Neural cell (in vitro differentiated cells): ENCODE measurements around the gene L3MBTL4. TPM values are rescaled to one million over a fixed set of nuclear protein-coding genes. Genes with fewer than 3 reads are reported as not detected.

ENCODE experiments used
- H2AFZ ChIP-seq: fragments of 200-600, 300-800 bp; sonication (generic), shearing (Covaris generic); 2 replicates; pipeline ENCODE4 v1.6.0; 2014; ENCODE audit warnings: low read depth, mild to moderate bottlenecking, antibody characterized with exemption, low read length, moderate library complexity
- H3F3A ChIP-seq: fragments of 200-600 bp; shearing (Covaris generic); 2 replicates; pipeline ENCODE4 v1.6.1; 2016; ENCODE audit warnings: mild to moderate bottlenecking, moderate library complexity, mixed read lengths, antibody characterized with exemption, low read length; ENCODE audit not compliant: insufficient read depth, poor library complexity, severe bottlenecking
- H3K27ac ChIP-seq: fragments of 200-600, 300-800 bp; sonication (generic), shearing (Covaris generic); 2 replicates; pipeline ENCODE4 v1.5.1; 2014; ENCODE audit warnings: mild to moderate bottlenecking, low read length, moderate library complexity
- H3K27me3 ChIP-seq: fragments of 300-800, 200-600 bp; sonication (generic), shearing (Covaris generic); 2 replicates; pipeline ENCODE4 v1.6.0; 2014; ENCODE audit warnings: mild to moderate bottlenecking, low read depth, low read length, moderate library complexity; ENCODE audit not compliant: insufficient read depth
- H3K36me3 ChIP-seq: fragments of 300-800, 200-600 bp; sonication (generic), shearing (Covaris generic); 2 replicates; pipeline ENCODE4 v1.5.1; 2014; ENCODE audit warnings: mild to moderate bottlenecking, antibody characterized with exemption, low read length, moderate library complexity; ENCODE audit not compliant: insufficient read depth
- H3K4me2 ChIP-seq: fragments of 300-800, 200-600 bp; sonication (generic), shearing (Covaris generic); 2 replicates; pipeline ENCODE4 v1.6.0; 2014; ENCODE audit warnings: mild to moderate bottlenecking, low read length
- H3K4me3 ChIP-seq: fragments of 300-800, 200-600 bp; sonication (generic), shearing (Covaris generic); 2 replicates; pipeline ENCODE4 v1.5.1; 2014; ENCODE audit warnings: mild to moderate bottlenecking, low read length, moderate library complexity
- H3K79me2 ChIP-seq: fragments of 200-600 bp; shearing (Covaris generic); replicated peaks from 2 replicates; pipeline ENCODE4 v1.6.0; 2014; ENCODE audit warnings: mild to moderate bottlenecking, low read length, moderate library complexity; ENCODE audit not compliant: insufficient read depth
- H3K9ac ChIP-seq: fragments of 300-800, 200-600 bp; sonication (generic), shearing (Covaris generic); 2 replicates; pipeline ENCODE4 v1.6.1; 2016; ENCODE audit warnings: mild to moderate bottlenecking, low read length, mixed read lengths
- H3K9me2 ChIP-seq: fragments of 200-600 bp; shearing (Covaris generic); 2 replicates; pipeline ENCODE4 v1.6.1; 2016; ENCODE audit warnings: mild to moderate bottlenecking, low read length, mixed read lengths; ENCODE audit not compliant: insufficient read depth
- H3K9me3 ChIP-seq: fragments of 200-600, 300-800 bp; sonication (generic), shearing (Covaris generic); 2 replicates; pipeline ENCODE4 v1.6.1; 2016; ENCODE audit warnings: mild to moderate bottlenecking, mixed run types, low read length, moderate library complexity, mixed read lengths
- H4K20me1 ChIP-seq: fragments of 200-600 bp; shearing (Covaris generic); 2 replicates; pipeline ENCODE4 v1.6.1; 2016; ENCODE audit warnings: mild to moderate bottlenecking, mixed run types; ENCODE audit not compliant: insufficient read depth
- CTCF ChIP-seq: fragments of 450-650 bp; IDR thresholded peaks from 2 replicates; pipeline ENCODE4 v1.5.1; 2014; ENCODE audit warnings: antibody characterized with exemption, mild to moderate bottlenecking, moderate library complexity; ENCODE audit not compliant: poor library complexity, severe bottlenecking
- EP300 ChIP-seq: fragments of 450-650 bp; conservative IDR thresholded peaks from 2 replicates; pipeline ENCODE4 v1.6.1; 2014; ENCODE audit warnings: antibody characterized with exemption, mild to moderate bottlenecking, moderate library complexity; ENCODE audit not compliant: poor library complexity, severe bottlenecking
- EZH2 ChIP-seq: fragments of 200-600, 300-800 bp; shearing (Covaris generic), sonication (generic); IDR thresholded peaks from 2 replicates; pipeline ENCODE4 v1.6.1; 2014; ENCODE audit warnings: antibody characterized with exemption, low read length, borderline replicate concordance, mild to moderate bottlenecking; ENCODE audit not compliant: insufficient read depth, poor library complexity, severe bottlenecking
- MXI1 ChIP-seq: fragments of 450-650 bp; conservative IDR thresholded peaks from 2 replicates; pipeline ENCODE4 v1.6.1; 2014; ENCODE audit warnings: antibody characterized with exemption, mild to moderate bottlenecking; ENCODE audit not compliant: poor library complexity, severe bottlenecking
- POLR2AphosphoS5 ChIP-seq: IDR thresholded peaks from 2 replicates; pipeline ENCODE4 v1.6.1; 2012
- RAD21 ChIP-seq: fragments of 450-650 bp; conservative IDR thresholded peaks from 2 replicates; pipeline ENCODE4 v1.6.1; 2014; ENCODE audit warnings: antibody characterized with exemption, mild to moderate bottlenecking, moderate library complexity
- SMC3 ChIP-seq: fragments of 450-650 bp; conservative IDR thresholded peaks from 2 replicates; pipeline ENCODE4 v1.6.1; 2014; ENCODE audit warnings: antibody characterized with exemption, mild to moderate bottlenecking, moderate library complexity; ENCODE audit not compliant: poor library complexity
- TAF1 ChIP-seq: IDR thresholded peaks from 2 replicates; pipeline ENCODE4 v1.6.1; 2012; ENCODE audit warnings: low read depth
- polyA plus RNA-seq: library from polyadenylated mRNA; depleted of rRNA; stranded (reverse); fragments of >200 nt; gene quantifications from 2 replicates; pipeline ENCODE4 v1.2.3, GENCODE V29; 2014
- TF ChIP-seq, protein P1 (sequence below): IDR thresholded peaks from 2 replicates; pipeline ENCODE4 v1.6.1; 2012; ENCODE audit warnings: borderline replicate concordance

Gene L3MBTL4
- polyA plus RNA-seq, 1 donor from 2014 or later: 0.90 TPM

GRCh38 chr18:6024745-6025248, 389.9 kb downstream of the L3MBTL4 start:
- no peaks in the 10 kb centered on the region for H4K20me1 ChIP-seq
- H2AFZ ChIP-seq: no peak overlapping the region
- no peaks in the 10 kb centered on the region for H3K36me3 ChIP-seq
- no peaks in the 10 kb centered on the region for H3K9me2 ChIP-seq
- no peaks in the 10 kb centered on the region for H3K27me3 ChIP-seq
- H3K9me3 ChIP-seq: no peaks in the 10 kb centered on the region
- no peak overlapping the region for H3K4me2 ChIP-seq
- TF ChIP-seq TAF1 (no peak), EZH2 (no peak), CTCF (no peak), MXI1 (no peak), RAD21 (no peak), POLR2AphosphoS5 (no peak), EP300 (no peak)
- H3K27ac ChIP-seq: no peak overlapping the region
- H3K4me3 ChIP-seq: no peak overlapping the region
- no peaks in the 10 kb centered on the region for H3F3A ChIP-seq
- H3K79me2 ChIP-seq: no peaks in the 10 kb centered on the region
- no peak overlapping the region for H3K9ac ChIP-seq

- Histone ChIP-seq H2AFZ (no peak overlapping the region), H4K20me1 (no peaks in the 10 kb centered on the region), H3F3A (no peaks in the 10 kb centered on the region), H3K4me2 (no peak overlapping the region), H3K27me3 (no peaks in the 10 kb centered on the region), H3K36me3 (no peaks in the 10 kb centered on the region), H3K9me3 (no peaks in the 10 kb centered on the region), H3K79me2 (no peaks in the 10 kb centered on the region), H3K4me3 (no peak overlapping the region), H3K27ac (no peak overlapping the region), H3K9ac (no peak overlapping the region), H3K9me2 (no peaks in the 10 kb centered on the region)
- no peak for TF ChIP-seq POLR2AphosphoS5
Measured at GRCh38 chr18:6023551-6023950, 391.2 kb downstream of the L3MBTL4 start.

GRCh38 chr18:6022845-6023244, 391.9 kb downstream of the L3MBTL4 start:
- Histone ChIP-seq H3K4me2 (no peak overlapping the region), H3K79me2 (no peaks in the 10 kb centered on the region), H3K36me3 (no peaks in the 10 kb centered on the region), H3K27me3 (no peaks in the 10 kb centered on the region), H3F3A (no peaks in the 10 kb centered on the region), H4K20me1 (no peaks in the 10 kb centered on the region), H3K4me3 (no peak overlapping the region), H3K27ac (no peak overlapping the region), H2AFZ (no peak overlapping the region), H3K9me3 (no peaks in the 10 kb centered on the region), H3K9me2 (no peaks in the 10 kb centered on the region), H3K9ac (no peak overlapping the region)
- no peak for TF ChIP-seq SMC3
- TF ChIP-seq EZH2: no peak
- TF ChIP-seq, protein P1, sequence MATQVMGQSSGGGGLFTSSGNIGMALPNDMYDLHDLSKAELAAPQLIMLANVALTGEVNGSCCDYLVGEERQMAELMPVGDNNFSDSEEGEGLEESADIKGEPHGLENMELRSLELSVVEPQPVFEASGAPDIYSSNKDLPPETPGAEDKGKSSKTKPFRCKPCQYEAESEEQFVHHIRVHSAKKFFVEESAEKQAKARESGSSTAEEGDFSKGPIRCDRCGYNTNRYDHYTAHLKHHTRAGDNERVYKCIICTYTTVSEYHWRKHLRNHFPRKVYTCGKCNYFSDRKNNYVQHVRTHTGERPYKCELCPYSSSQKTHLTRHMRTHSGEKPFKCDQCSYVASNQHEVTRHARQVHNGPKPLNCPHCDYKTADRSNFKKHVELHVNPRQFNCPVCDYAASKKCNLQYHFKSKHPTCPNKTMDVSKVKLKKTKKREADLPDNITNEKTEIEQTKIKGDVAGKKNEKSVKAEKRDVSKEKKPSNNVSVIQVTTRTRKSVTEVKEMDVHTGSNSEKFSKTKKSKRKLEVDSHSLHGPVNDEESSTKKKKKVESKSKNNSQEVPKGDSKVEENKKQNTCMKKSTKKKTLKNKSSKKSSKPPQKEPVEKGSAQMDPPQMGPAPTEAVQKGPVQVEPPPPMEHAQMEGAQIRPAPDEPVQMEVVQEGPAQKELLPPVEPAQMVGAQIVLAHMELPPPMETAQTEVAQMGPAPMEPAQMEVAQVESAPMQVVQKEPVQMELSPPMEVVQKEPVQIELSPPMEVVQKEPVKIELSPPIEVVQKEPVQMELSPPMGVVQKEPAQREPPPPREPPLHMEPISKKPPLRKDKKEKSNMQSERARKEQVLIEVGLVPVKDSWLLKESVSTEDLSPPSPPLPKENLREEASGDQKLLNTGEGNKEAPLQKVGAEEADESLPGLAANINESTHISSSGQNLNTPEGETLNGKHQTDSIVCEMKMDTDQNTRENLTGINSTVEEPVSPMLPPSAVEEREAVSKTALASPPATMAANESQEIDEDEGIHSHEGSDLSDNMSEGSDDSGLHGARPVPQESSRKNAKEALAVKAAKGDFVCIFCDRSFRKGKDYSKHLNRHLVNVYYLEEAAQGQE: no peak
- TF ChIP-seq RAD21: no peak
- TF ChIP-seq CTCF: no peak
- no peak for TF ChIP-seq TAF1
